IMR-90 (cell line): ENCODE results near the gene CUL9. TPM values are rescaled to one million over a fixed set of nuclear protein-coding genes. Genes with fewer than 3 reads are reported as not detected.

Source experiments
- ATAC-seq: fragments of 200-7000 bp; cut with Tn5 transposase; 2 replicates; pipeline ENCODE4 v1.9.1; 2020; ENCODE audit warnings: low read depth, mild to moderate bottlenecking, moderate library complexity
- BruUV-seq: library from RNA; stranded (reverse); fragments of 400-500 nt; replicated peaks from 2 replicates; lab custom pipeline; 2021; lab: Mats Ljungman, UMichigan
- CTCF ChIA-PET: fragments of 300-600 bp; formaldehyde crosslinking; extraction: SDS; loops from one replicate; lab custom pipeline; 2021; ENCODE audit warnings: antibody characterized with exemption; lab: Yijun Ruan, JAX
- POLR2A ChIA-PET: fragments of 300-600 bp; sonication (Branson Sonifier 250); formaldehyde crosslinking; loops from one replicate; lab custom pipeline; 2022; ENCODE audit warnings: antibody characterized with exemption; ENCODE audit not compliant: unreplicated experiment; lab: Charles Lee
- DNase-seq: peaks from one replicate; pipeline ENCODE4 v3.0.0; 2013
- H2AFZ ChIP-seq: replicated peaks from 2 replicates; pipeline ENCODE3; 2013; ENCODE audit warnings: low read length, mild to moderate bottlenecking; ENCODE audit not compliant: poor library complexity
- H2AK5ac ChIP-seq: 2 replicates; pipeline ENCODE4 v1.6.1; 2013; ENCODE audit warnings: low read depth, low read length, inconsistent platforms
- H2AK9ac ChIP-seq: replicated peaks from 2 replicates; pipeline ENCODE3; 2013; ENCODE audit warnings: mild to moderate bottlenecking, low read depth, low read length, moderate library complexity; ENCODE audit not compliant: poor library complexity
- H2BK120ac ChIP-seq: 2 replicates; pipeline ENCODE4 v1.6.1; 2013; ENCODE audit warnings: low read depth, low read length, inconsistent platforms
- H2BK15ac ChIP-seq: 3 replicates; pipeline ENCODE4 v1.6.1; 2013; ENCODE audit warnings: low read depth, low read length, inconsistent platforms
- H2BK20ac ChIP-seq: 2 replicates; pipeline ENCODE4 v1.6.1; 2013; ENCODE audit warnings: low read depth, mild to moderate bottlenecking, inconsistent platforms, low read length, moderate library complexity
- H2BK5ac ChIP-seq: 2 replicates; pipeline ENCODE4 v1.6.1; 2013; ENCODE audit warnings: mild to moderate bottlenecking, low read depth, low read length, inconsistent platforms; ENCODE audit not compliant: poor library complexity, severe bottlenecking
- H3K14ac ChIP-seq: replicated peaks from 2 replicates; pipeline ENCODE4 v1.6.1; 2013; ENCODE audit warnings: low read depth, low read length, inconsistent platforms
- H3K18ac ChIP-seq: 2 replicates; pipeline ENCODE4 v1.6.1; 2013; ENCODE audit warnings: low read depth, low read length, control low read depth
- H3K23ac ChIP-seq: 2 replicates; pipeline ENCODE4 v1.6.1; 2013; ENCODE audit warnings: low read depth, low read length, inconsistent platforms
- H3K27ac ChIP-seq: 2 replicates; pipeline ENCODE4 v1.5.1; 2013; ENCODE audit warnings: mild to moderate bottlenecking, control low read depth, low read length; ENCODE audit not compliant: insufficient read depth
- H3K27me3 ChIP-seq: 2 replicates; pipeline ENCODE4 v1.6.1; 2013; ENCODE audit warnings: low read length; ENCODE audit not compliant: control insufficient read depth, insufficient read depth
- H3K36me3 ChIP-seq: 2 replicates; pipeline ENCODE4 v1.6.1; 2013; ENCODE audit warnings: low read length, mixed read lengths; ENCODE audit not compliant: control insufficient read depth, insufficient read depth
- H3K4ac ChIP-seq: 2 replicates; pipeline ENCODE4 v1.6.1; 2013; ENCODE audit warnings: low read depth, low read length, inconsistent platforms
- H3K4me1 ChIP-seq: 2 replicates; pipeline ENCODE4 v1.6.1; 2013; ENCODE audit warnings: low read length, mixed read lengths; ENCODE audit not compliant: control insufficient read depth, insufficient read depth
- H3K4me2 ChIP-seq: 2 replicates; pipeline ENCODE4 v1.6.1; 2013; ENCODE audit warnings: low read depth, mild to moderate bottlenecking, control low read depth, low read length, moderate library complexity
- H3K4me3 ChIP-seq: 2 replicates; pipeline ENCODE4 v1.5.1; 2013; ENCODE audit warnings: low read depth, mild to moderate bottlenecking, control low read depth, low read length, moderate library complexity; ENCODE audit not compliant: insufficient read depth
- H3K56ac ChIP-seq: 2 replicates; pipeline ENCODE4 v1.6.1; 2013; ENCODE audit warnings: low read length, inconsistent platforms; ENCODE audit not compliant: insufficient read depth; ENCODE audit errors: extremely low read depth
- H3K79me1 ChIP-seq, 2 experiments: 2 replicates each; pipeline ENCODE4 v1.6.1; 2013; ENCODE audit warnings: low read length in 2 of 2, inconsistent platforms in 1 of 2, low read depth in 1 of 2
- H3K9ac ChIP-seq: 2 replicates; pipeline ENCODE4 v1.6.1; 2013; ENCODE audit warnings: low read depth, low read length, control low read depth
- H3K9me1 ChIP-seq: 2 replicates; pipeline ENCODE4 v1.6.1; 2013; ENCODE audit warnings: low read length, inconsistent platforms; ENCODE audit not compliant: insufficient read depth
- H3K9me3 ChIP-seq: 2 replicates; pipeline ENCODE4 v1.6.1; 2013; ENCODE audit warnings: low read length; ENCODE audit not compliant: control insufficient read depth, insufficient read depth
- H4K20me1 ChIP-seq: 2 replicates; pipeline ENCODE4 v1.6.1; 2013; ENCODE audit warnings: low read length, inconsistent platforms; ENCODE audit not compliant: insufficient read depth
- H4K5ac ChIP-seq: 2 replicates; pipeline ENCODE4 v1.6.1; 2013; ENCODE audit warnings: mild to moderate bottlenecking, low read depth, low read length, control low read depth
- H4K8ac ChIP-seq, 2 experiments: 2 replicates each; pipeline ENCODE4 v1.6.1; 2013; ENCODE audit warnings: low read depth in 2 of 2, low read length in 2 of 2, control low read depth in 1 of 2, inconsistent platforms in 1 of 2
- H4K91ac ChIP-seq: 2 replicates; pipeline ENCODE4 v1.6.1; 2013; ENCODE audit warnings: low read depth, low read length, inconsistent platforms; ENCODE audit not compliant: insufficient read depth
- CEBPB ChIP-seq: IDR thresholded peaks from 2 replicates; pipeline ENCODE4 v1.6.1; 2012; ENCODE audit warnings: low read depth, low read length, improper control_type of control experiment
- CHD1 ChIP-seq: IDR thresholded peaks from 2 replicates; pipeline ENCODE4 v1.6.1; 2012; ENCODE audit warnings: low read depth, low read length, improper control_type of control experiment
- CTCF ChIP-seq: conservative IDR thresholded peaks from 2 replicates; pipeline ENCODE4 v1.5.1; 2012; ENCODE audit warnings: mild to moderate bottlenecking, low read depth, low read length, improper control_type of control experiment
- ELK1 ChIP-seq: fragments of 150-350 bp; IDR thresholded peaks from 2 replicates; pipeline ENCODE4 v1.6.1; 2016; ENCODE audit warnings: low read depth, mild to moderate bottlenecking, low read length, moderate library complexity, borderline replicate concordance
- FOS ChIP-seq: fragments of 150-350 bp; IDR thresholded peaks from 2 replicates; pipeline ENCODE4 v1.6.1; 2016; ENCODE audit warnings: low read depth, low read length
- MAFK ChIP-seq: IDR thresholded peaks from 2 replicates; pipeline ENCODE4 v1.6.1; 2012; ENCODE audit warnings: low read depth, low read length, improper control_type of control experiment
- MAZ ChIP-seq: IDR thresholded peaks from 2 replicates; pipeline ENCODE4 v1.6.1; 2012; ENCODE audit warnings: low read depth, mild to moderate bottlenecking, low read length, improper control_type of control experiment, moderate library complexity, borderline replicate concordance
- MXI1 ChIP-seq: IDR thresholded peaks from 2 replicates; pipeline ENCODE4 v1.6.1; 2012; ENCODE audit warnings: low read depth, mild to moderate bottlenecking, low read length, moderate library complexity, borderline replicate concordance
- NFE2L2 ChIP-seq: fragments of 150-350 bp; IDR thresholded peaks from 2 replicates; pipeline ENCODE4 v1.6.1; 2016; ENCODE audit warnings: low read depth, mild to moderate bottlenecking, low read length
- POLR2A ChIP-seq: IDR thresholded peaks from 2 replicates; pipeline ENCODE4 v1.6.1; 2012; ENCODE audit warnings: mild to moderate bottlenecking, low read depth, low read length
- RAD21 ChIP-seq: IDR thresholded peaks from 2 replicates; pipeline ENCODE4 v1.6.1; 2012; ENCODE audit warnings: low read length, improper control_type of control experiment
- RCOR1 ChIP-seq: IDR thresholded peaks from 2 replicates; pipeline ENCODE4 v1.6.1; 2012; ENCODE audit warnings: mild to moderate bottlenecking, low read length, improper control_type of control experiment; ENCODE audit not compliant: insufficient replicate concordance
- RFX5 ChIP-seq: IDR thresholded peaks from 2 replicates; pipeline ENCODE4 v1.8.0; 2012; ENCODE audit warnings: low read depth, mild to moderate bottlenecking, low read length, moderate library complexity
- SMC3 ChIP-seq: fragments of 150-350 bp; IDR thresholded peaks from 2 replicates; pipeline ENCODE4 v1.6.1; 2016; ENCODE audit warnings: low read depth, mild to moderate bottlenecking, antibody characterized with exemption, low read length, moderate library complexity
- USF2 ChIP-seq: fragments of 150-350 bp; IDR thresholded peaks from 2 replicates; pipeline ENCODE4 v1.6.1; 2017; ENCODE audit warnings: mild to moderate bottlenecking, antibody characterized with exemption, low read length, low read depth
- WGBS, 2 experiments: methylation state at CpG; one replicate each; pipeline versions ENCODE4 v1.1.5 to v1.1.7; 2013; ENCODE audit warnings: missing lambda C conversion rate in 2 of 2; ENCODE audit not compliant: insufficient read length in 1 of 2; ENCODE audit errors: extremely low coverage in 2 of 2; 5-methylcytosine and 5-hydroxymethylcytosine counted together
- dilution Hi-C: fragments of 300-500 bp; cut with HindIII; formaldehyde crosslinking; loops from one replicate; pipeline ENCODE4 v1.14.3; 2018; ENCODE audit warnings: low sequenced_read_pairs; ENCODE audit not compliant: unreplicated experiment
- in situ Hi-C: fragments of 300-500 bp; cut with MboI; formaldehyde crosslinking; loops from 3 replicates; pipeline ENCODE4 v1.14.3; 2019; ENCODE audit warnings: low sequenced_read_pairs, inconsistent platforms, mixed read lengths
- intact Hi-C: fragments of 100-400 bp; cut with micrococcal nuclease; formaldehyde crosslinking; loops from 2 replicates; pipeline ENCODE4 v1.10.0; 2022
- polyA plus RNA-seq, 3 experiments: library from polyadenylated mRNA; depleted of rRNA; stranded (reverse); fragments of >200 nt; gene quantifications; 2 replicates each; pipeline ENCODE4 v1.2.3, GENCODE V29; 2012; ENCODE audit warnings: low replicate concordance in 1 of 3
- total RNA-seq: library from RNA; depleted of rRNA; stranded (reverse); fragments of >200 nt; gene quantifications from 2 replicates; pipeline ENCODE4 v1.2.3, GENCODE V29; 2012

Gene CUL9
- total and polyA plus RNA-seq, 2 of the 4 experiments (the other 2 are of a cell fraction): 7.7 to 19.5 TPM

GRCh38 chr6:43150051-43150751 lies 31.8 kb upstream of the CUL9 start:
- H3K9me3 ChIP-seq: no peaks in the 10 kb centered on the region
- ATAC-seq: no peak
- H2BK120ac ChIP-seq: no peak overlapping the region
- H4K20me1 ChIP-seq: peaks cover 6% of the 10 kb centered on the region; the same call in 1 of the 2 replicates
- intact Hi-C loops (no loop called here), dilution Hi-C loops (no loop called here), in situ Hi-C loops (no loop called here)
- ChIA-PET POLR2A (no interaction called here), CTCF (interaction anchor here (0.7 kb wide), 1 partner anchor 20 kb away, joined by 4 read pairs; no protein-coding TSS in a partner anchor)
- no peak overlapping the region for H3K4me3 ChIP-seq
- H3K27ac ChIP-seq: no peak overlapping the region
- no peak overlapping the region for H3K4ac ChIP-seq
- H3K23ac ChIP-seq: no peak overlapping the region
- no peak overlapping the region for H2AFZ ChIP-seq
- no peak overlapping the region for H4K5ac ChIP-seq
- H3K56ac ChIP-seq: no peak overlapping the region
- no TSS peak for BruUV-seq
- H2AK9ac ChIP-seq: no peak overlapping the region
- H3K36me3 ChIP-seq: peaks cover 41% of the 10 kb centered on the region
- 0 out of 2 replicates have a peak, but pooled peaks cover 3% of the 10 kb centered on the region for H3K9me1 ChIP-seq
- H4K8ac ChIP-seq: no peak overlapping the region
- no peak overlapping the region; the same call in 1 of the 2 replicates for H4K91ac ChIP-seq
- no peak overlapping the region for H2AK5ac ChIP-seq
- no peaks in the 10 kb centered on the region for H3K27me3 ChIP-seq
- H3K9ac ChIP-seq: no peak overlapping the region
- no peak overlapping the region for H2BK15ac ChIP-seq
- H3K4me1 ChIP-seq: peaks cover 1% of the 10 kb centered on the region; the same call in 1 of the 2 replicates
- DNase-seq: peak; percentile 16
- no peak overlapping the region for H3K18ac ChIP-seq
- H3K14ac ChIP-seq: no peak overlapping the region
- 56% methylated on average over 4 of the region's 7 CpGs; no CpG with 5 or more reads in 1 of the 2 experiments for WGBS, 2 experiments
- H2BK5ac ChIP-seq: no peak overlapping the region
- H3K79me1 ChIP-seq: peaks cover 2 to 6% of the 10 kb centered on the region in 2 experiments; a peak in 2 of 4 replicates
- H2BK20ac ChIP-seq: no peak overlapping the region
- H3K4me2 ChIP-seq: no peak overlapping the region
- TF ChIP-seq MAZ (no peak), CEBPB (no peak), SMC3 (no peak), RAD21 (no peak), CHD1 (no peak), FOS (no peak), CTCF (no peak), MAFK (no peak), NFE2L2 (no peak), USF2 (no peak), MXI1 (no peak), POLR2A (no peak), RCOR1 (no peak), RFX5 (no peak), ELK1 (no peak)
